H9 (cell line): ENCODE measurements around the gene CEP120. TPM values are rescaled to one million over a fixed set of nuclear protein-coding genes. Genes with fewer than 3 reads are reported as not detected.
"Not testable (repeated sequence)": the region's sequence is repeated elsewhere in the genome, so short reads cannot be mapped to it uniquely, and the experiment has no call there.

ENCODE experiments used
- DNase-seq: peaks from one replicate; pipeline ENCODE4 v3.0.0-alpha.2; 2017
- H2AFZ ChIP-seq: one replicate; pipeline ENCODE4 v1.6.1; 2013; ENCODE audit warnings: mild to moderate bottlenecking, low read length, control low read depth, moderate library complexity
- H2AK5ac ChIP-seq: 2 replicates; pipeline ENCODE4 v1.6.1; 2013; ENCODE audit warnings: low read length, control low read depth, mixed read lengths; ENCODE audit not compliant: insufficient read length
- H2BK120ac ChIP-seq: one replicate; pipeline ENCODE4 v1.6.1; 2013; ENCODE audit warnings: low read depth, mild to moderate bottlenecking, low read length, control low read depth, inconsistent platforms; ENCODE audit not compliant: poor library complexity, severe bottlenecking
- H2BK12ac ChIP-seq: 2 replicates; pipeline ENCODE4 v1.6.1; 2013; ENCODE audit warnings: low read length, control low read depth, mixed read lengths, low read depth; ENCODE audit not compliant: insufficient read length
- H2BK15ac ChIP-seq: 2 replicates; pipeline ENCODE4 v1.6.1; 2013; ENCODE audit warnings: low read depth, low read length, control low read depth
- H2BK20ac ChIP-seq: one replicate; pipeline ENCODE4 v1.6.1; 2013; ENCODE audit warnings: low read depth, mild to moderate bottlenecking, low read length, control low read depth, inconsistent platforms; ENCODE audit not compliant: poor library complexity, severe bottlenecking
- H2BK5ac ChIP-seq: 2 replicates; pipeline ENCODE4 v1.6.1; 2013; ENCODE audit warnings: low read length, control low read depth, mixed read lengths; ENCODE audit not compliant: insufficient read length
- H3K14ac ChIP-seq: 2 replicates; pipeline ENCODE4 v1.6.1; 2013; ENCODE audit warnings: low read length, control low read depth; ENCODE audit not compliant: insufficient read depth
- H3K18ac ChIP-seq: 2 replicates; pipeline ENCODE4 v1.6.1; 2013; ENCODE audit warnings: low read depth, mild to moderate bottlenecking, mixed read lengths, low read length, control low read depth; ENCODE audit not compliant: insufficient read length
- H3K23ac ChIP-seq: 2 replicates; pipeline ENCODE4 v1.6.1; 2013; ENCODE audit warnings: low read length, control low read depth, mixed read lengths, low read depth; ENCODE audit not compliant: insufficient read length
- H3K23me2 ChIP-seq: 2 replicates; pipeline ENCODE4 v1.6.1; 2013; ENCODE audit warnings: low read depth, mild to moderate bottlenecking, mixed read lengths, low read length, control low read depth; ENCODE audit not compliant: insufficient read length, poor library complexity, severe bottlenecking
- H3K27ac ChIP-seq: 2 replicates; pipeline ENCODE4 v1.5.1; 2013; ENCODE audit warnings: low read length, control low read depth, mixed read lengths, low read depth; ENCODE audit not compliant: insufficient read length
- H3K27me3 ChIP-seq: 2 replicates; pipeline ENCODE4 v1.6.1; 2013; ENCODE audit warnings: low read length, control low read depth, inconsistent platforms; ENCODE audit not compliant: insufficient read depth
- H3K4ac ChIP-seq: 2 replicates; pipeline ENCODE4 v1.6.1; 2013; ENCODE audit warnings: low read depth, mild to moderate bottlenecking, control low read depth, inconsistent platforms, low read length, moderate library complexity
- H3K4me1 ChIP-seq: 2 replicates; pipeline ENCODE4 v1.6.1; 2013; ENCODE audit warnings: low read length, control low read depth, inconsistent platforms; ENCODE audit not compliant: insufficient read depth
- H3K4me2 ChIP-seq: 2 replicates; pipeline ENCODE4 v1.6.1; 2013; ENCODE audit warnings: low read length, control low read depth, mixed read lengths; ENCODE audit not compliant: insufficient read length, insufficient read depth
- H3K56ac ChIP-seq: 2 replicates; pipeline ENCODE4 v1.6.1; 2013; ENCODE audit warnings: low read depth, mild to moderate bottlenecking, mixed read lengths, low read length, control low read depth; ENCODE audit not compliant: insufficient read length
- H3K79me1 ChIP-seq: 2 replicates; pipeline ENCODE4 v1.6.1; 2013; ENCODE audit warnings: low read depth, mild to moderate bottlenecking, moderate library complexity, low read length, control low read depth, inconsistent platforms; ENCODE audit not compliant: insufficient read depth, poor library complexity, severe bottlenecking
- H3K79me2 ChIP-seq: 2 replicates; pipeline ENCODE4 v1.6.1; 2013; ENCODE audit warnings: low read length, control low read depth, inconsistent platforms; ENCODE audit not compliant: insufficient read depth
- H3K9ac ChIP-seq: 2 replicates; pipeline ENCODE4 v1.6.1; 2013; ENCODE audit warnings: low read length, control low read depth, mixed read lengths; ENCODE audit not compliant: insufficient read length; ENCODE audit errors: extremely low read depth
- H3K9me3 ChIP-seq: one replicate; pipeline ENCODE4 v1.6.1; 2013; ENCODE audit warnings: low read depth, low read length, inconsistent platforms; ENCODE audit not compliant: control insufficient read depth
- H3T11ph ChIP-seq: one replicate; pipeline ENCODE4 v1.6.1; 2013; ENCODE audit warnings: mild to moderate bottlenecking, low read length, control low read depth, inconsistent platforms
- H4K20me1 ChIP-seq: one replicate; pipeline ENCODE4 v1.6.1; 2013; ENCODE audit not compliant: control insufficient read depth, insufficient read length, insufficient read depth
- H4K5ac ChIP-seq: 2 replicates; pipeline ENCODE4 v1.6.1; 2013; ENCODE audit warnings: low read depth, mild to moderate bottlenecking, mixed read lengths, low read length, control low read depth; ENCODE audit not compliant: insufficient read length
- H4K8ac ChIP-seq: replicated peaks from 2 replicates; pipeline ENCODE4 v1.6.1; 2013; ENCODE audit warnings: low read length, control low read depth, mixed read lengths, low read depth; ENCODE audit not compliant: insufficient read length
- H4K91ac ChIP-seq: 2 replicates; pipeline ENCODE4 v1.6.1; 2013; ENCODE audit warnings: low read depth, mild to moderate bottlenecking, moderate library complexity, mixed read lengths, low read length, control low read depth; ENCODE audit not compliant: insufficient read length
- H3K27ac Mint-ChIP-seq, 3 experiments: 2 replicates in 2 of 3; 3 replicates in 1 of 3; pipeline ENCODE4 v1.8.0; 2020 to 2021; ENCODE audit warnings: mixed read lengths in 3 of 3, mild to moderate bottlenecking in 1 of 3, moderate library complexity in 1 of 3
- H3K27me3 Mint-ChIP-seq: 2 replicates; pipeline ENCODE4 v1.8.0; 2021; ENCODE audit warnings: low read depth, mild to moderate bottlenecking, moderate library complexity, mixed read lengths
- H3K36me3 Mint-ChIP-seq, 3 experiments: 2 replicates in 2 of 3; 3 replicates in 1 of 3; pipeline ENCODE4 v1.8.0; 2020 to 2021; ENCODE audit warnings: low read depth in 3 of 3, mixed read lengths in 3 of 3; ENCODE audit not compliant: insufficient read depth in 1 of 3
- H3K4me1 Mint-ChIP-seq, 2 experiments: 2 replicates each; pipeline ENCODE4 v1.8.0; 2020; ENCODE audit warnings: mixed read lengths in 2 of 2
- H3K4me3 Mint-ChIP-seq, 2 experiments: 2 replicates in 1 of 2; 3 replicates in 1 of 2; pipeline ENCODE4 v1.8.0; 2020 to 2021; ENCODE audit warnings: mild to moderate bottlenecking in 2 of 2, mixed read lengths in 2 of 2, moderate library complexity in 1 of 2
- H3K9me3 Mint-ChIP-seq, 2 experiments: 2 replicates in 1 of 2; 3 replicates in 1 of 2; pipeline ENCODE4 v1.8.0; 2020; ENCODE audit warnings: mild to moderate bottlenecking in 2 of 2, mixed read lengths in 2 of 2, moderate library complexity in 1 of 2
- CTCF ChIP-seq: fragments of 200-600 bp; sonication (generic); conservative IDR thresholded peaks from 3 replicates; pipeline ENCODE4 v1.8.0; 2021; ENCODE audit warnings: antibody characterized with exemption, mild to moderate bottlenecking
- WGBS: extraction: QIAGEN DNeasy Blood & Tissue Kit; methylation state at CpG from one replicate; pipeline ENCODE4 v1.1.7; 2013; ENCODE audit warnings: missing lambda C conversion rate, low lambda C conversion rate, mixed read lengths; ENCODE audit not compliant: insufficient read length; ENCODE audit errors: extremely low coverage; 5-methylcytosine and 5-hydroxymethylcytosine counted together
- total RNA-seq: library from RNA; stranded (reverse); gene quantifications from 2 replicates; pipeline ENCODE4 v1.2.1, GENCODE V29; 2021

Gene CEP120
- total RNA-seq, 1 experiment from 2014 or later = 22.5 TPM

GRCh38 chr5:123471385-123471784, 48.2 kb upstream of the CEP120 start:
- no peaks in the 10 kb centered on the region for H4K20me1 ChIP-seq
- DNase-seq = no peak
- H3K79me2 ChIP-seq = no peaks in the 10 kb centered on the region
- peaks cover 6 to 7% of the 10 kb centered on the region in 2 experiments for H3K4me1 Mint-ChIP-seq
- no peak overlapping the region for H3K9ac ChIP-seq
- no peak overlapping the region for H2BK120ac ChIP-seq
- no peak overlapping the region for H2BK12ac ChIP-seq
- H3K27ac ChIP-seq = no peak overlapping the region
- no peak overlapping the region for H3T11ph ChIP-seq
- H3K27me3 Mint-ChIP-seq = peaks cover 4% of the 10 kb centered on the region
- H2BK20ac ChIP-seq = no peak overlapping the region
- no peaks in the 10 kb centered on the region for H3K9me3 ChIP-seq
- H3K79me1 ChIP-seq = no peaks in the 10 kb centered on the region
- H3K18ac ChIP-seq = no peak overlapping the region
- no peak overlapping the region for H2BK15ac ChIP-seq
- no peak overlapping the region for H3K14ac ChIP-seq
- H3K23ac ChIP-seq = no peak overlapping the region
- no peak overlapping the region for H2AFZ ChIP-seq
- no peak overlapping the region for H2BK5ac ChIP-seq
- H4K8ac ChIP-seq = no peak overlapping the region
- no peak overlapping the region for H3K4me2 ChIP-seq
- no peak overlapping the region for H3K4ac ChIP-seq
- no peak overlapping the region for H3K56ac ChIP-seq
- no peak overlapping the region for H4K5ac ChIP-seq
- H3K4me3 Mint-ChIP-seq = no peak overlapping the region
- H3K36me3 Mint-ChIP-seq = no peaks in the 10 kb centered on the region
- no peaks in the 10 kb centered on the region; a peak in 2 of 5 replicates for H3K9me3 Mint-ChIP-seq
- H2AK5ac ChIP-seq = no peak overlapping the region
- no peaks in the 10 kb centered on the region for H3K23me2 ChIP-seq
- no peak for TF ChIP-seq CTCF
- no peaks in the 10 kb centered on the region for H3K4me1 ChIP-seq
- no peak overlapping the region for H3K27ac Mint-ChIP-seq
- H3K27me3 ChIP-seq = no peaks in the 10 kb centered on the region
- no CpG with 5 or more reads among the region's 3 CpGs for WGBS
- H4K91ac ChIP-seq = no peak overlapping the region

- not testable (repeated sequence) for H2AFZ ChIP-seq, H3K4ac ChIP-seq, H3T11ph ChIP-seq, H2BK15ac ChIP-seq, H3K4me1 ChIP-seq, H4K20me1 ChIP-seq, H3K23me2 ChIP-seq, H3K9me3 ChIP-seq, H3K56ac ChIP-seq, H3K4me2 ChIP-seq, H3K36me3 Mint-ChIP-seq, H2BK12ac ChIP-seq, H3K14ac ChIP-seq, H2AK5ac ChIP-seq, H3K27ac ChIP-seq, H3K18ac ChIP-seq, H3K79me2 ChIP-seq, H2BK20ac ChIP-seq, H4K91ac ChIP-seq, H4K5ac ChIP-seq, H3K4me1 Mint-ChIP-seq, H3K27me3 ChIP-seq, H2BK5ac ChIP-seq, H3K27me3 Mint-ChIP-seq, H3K23ac ChIP-seq, DNase-seq, H4K8ac ChIP-seq, H3K27ac Mint-ChIP-seq, H3K9ac ChIP-seq, H2BK120ac ChIP-seq, H3K79me1 ChIP-seq, H3K4me3 Mint-ChIP-seq, H3K9me3 Mint-ChIP-seq
- no CpG with 5 or more reads among the region's 1 CpG for WGBS
Measured at GRCh38 chr5:123466839-123467238, 43.6 kb upstream of the CEP120 start.
